ENCODE measurements around the gene TINCR. TPM values are rescaled to one million over a fixed set of nuclear protein-coding genes. Genes with fewer than 3 reads are reported as not detected.

Gene TINCR
- total and polyA plus RNA-seq, 2 donors (not counting 3 experiments of a cell fraction or from before 2014, with no cell fraction given): 0.01 TPM; not detected in 1

- BruUV-seq (replicated peaks): no TSS peak
- POLR2A ChIA-PET: no interaction called here
Measured at GRCh38 chr19:5558101-5558621, 9.6 kb downstream of the TINCR start.

More at GRCh38 chr19:5558101-5558621, 9.6 kb downstream of the TINCR start:
- no peak overlapping the region for H3K4me2 ChIP-seq (ENCODE audit: insufficient read depth, low read length)
- TF ChIP-seq FOS (IDR thresholded peaks at IDR 0.05; ENCODE audit: borderline replicate concordance, insufficient read depth, low read length): no peak
- TF ChIP-seq MYC (IDR thresholded peaks at IDR 0.05; ENCODE audit: low read depth, low read length): no peak
- TF ChIP-seq GATA2 (IDR thresholded peaks at IDR 0.05; ENCODE audit: insufficient read depth, insufficient read length, low read depth, low read length): no peak
- TF ChIP-seq CTCF (IDR thresholded peaks at IDR 0.05; ENCODE audit: extremely low read depth in 1 of 2, insufficient read depth in 1 of 2, low read depth in 1 of 2, low read length in 2 of 2): no peak
- no peak for TF ChIP-seq JUN (IDR thresholded peaks at IDR 0.05; ENCODE audit: borderline replicate concordance, insufficient read depth, insufficient read length, low read depth)
- H3K9ac ChIP-seq (replicated peaks; ENCODE audit: extremely low read depth, insufficient read depth, low read length): no peak overlapping the region
- no peak overlapping the region for H2AFZ ChIP-seq (ENCODE audit: low read depth, low read length)
- no peaks in the 10 kb centered on the region for H3K36me3 ChIP-seq (ENCODE audit: control insufficient read depth in 2 of 2, extremely low read depth in 1 of 2, insufficient read depth in 2 of 2, low read length in 2 of 2)
- DNase-seq (ENCODE audit: low read depth, low spot score) (no peak), FAIRE-seq (no peak)
- H3K79me2 ChIP-seq (ENCODE audit: control insufficient read depth, insufficient read depth, low read length): no peaks in the 10 kb centered on the region
- intact Hi-C loops (cut with micrococcal nuclease) (no loop called here), dilution Hi-C loops (cut with MboI; ENCODE audit: extremely low pct_ligation_motif_present, low sequenced_read_pairs) (no loop called here)
- H3K4me3 ChIP-seq (replicated peaks in 1 of 3; ENCODE audit: insufficient read depth in 1 of 3, low read depth in 1 of 3, low read length in 3 of 3): no peak overlapping the region
- no peaks in the 10 kb centered on the region for H3K27me3 ChIP-seq (ENCODE audit: control insufficient read depth in 2 of 2, insufficient read depth in 2 of 2, low read length in 2 of 2)
- no peak overlapping the region for H3K27ac ChIP-seq (ENCODE audit: insufficient read depth, low read depth, low read length)
- no peaks in the 10 kb centered on the region for H3K4me1 ChIP-seq (ENCODE audit: control insufficient read depth, extremely low read depth, insufficient read depth, low read length)
- no peaks in the 10 kb centered on the region for H3K9me1 ChIP-seq (replicated peaks; ENCODE audit: control insufficient read depth, extremely low read depth, insufficient read depth, low read length)
- no peaks in the 10 kb centered on the region for H3K9me3 ChIP-seq (replicated peaks; ENCODE audit: control insufficient read depth, insufficient read depth, low read length)
- CTCF ChIA-PET: interaction anchor here (0.8 to 3.3 kb wide), 2 partner anchors 10 to 19 kb away, joined by 3 to 9 read pairs; no protein-coding TSS in a partner anchor
- no peaks in the 10 kb centered on the region for H4K20me1 ChIP-seq (replicated peaks; ENCODE audit: control insufficient read depth, extremely low read depth, insufficient read depth, low read length)

Measured in endothelial cell of umbilical vein (primary cell).